Measurements from ENCODE around the gene INPP5A.

INPP5A gene

DNA sequence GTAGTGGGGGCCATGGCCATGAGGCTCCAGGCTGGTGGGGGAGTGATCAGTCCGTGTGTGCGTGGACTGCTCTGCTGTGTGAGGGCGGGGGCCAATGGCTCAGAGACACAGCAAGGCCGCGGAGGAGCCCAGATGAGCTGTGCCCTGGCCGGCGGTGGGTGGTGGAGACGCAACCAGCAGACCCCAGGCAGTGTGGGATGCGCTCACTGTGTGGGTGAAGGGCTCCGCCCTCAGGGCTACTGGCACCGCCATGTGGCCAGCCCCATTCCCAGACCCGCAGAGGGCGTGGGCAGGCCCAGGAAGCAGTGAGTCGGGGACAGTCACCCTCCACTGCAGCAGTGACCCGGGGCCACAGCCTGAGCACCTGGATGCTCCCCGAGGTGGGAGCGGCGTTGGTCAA lies 239.2 kb downstream of the INPP5A start:
- POLR2A ChIA-PET: no interaction called here
- DNase-seq (ENCODE audit: extremely low spot score): no peak
- CTCF ChIA-PET: no interaction called here
- TF ChIP-seq, protein P1, sequence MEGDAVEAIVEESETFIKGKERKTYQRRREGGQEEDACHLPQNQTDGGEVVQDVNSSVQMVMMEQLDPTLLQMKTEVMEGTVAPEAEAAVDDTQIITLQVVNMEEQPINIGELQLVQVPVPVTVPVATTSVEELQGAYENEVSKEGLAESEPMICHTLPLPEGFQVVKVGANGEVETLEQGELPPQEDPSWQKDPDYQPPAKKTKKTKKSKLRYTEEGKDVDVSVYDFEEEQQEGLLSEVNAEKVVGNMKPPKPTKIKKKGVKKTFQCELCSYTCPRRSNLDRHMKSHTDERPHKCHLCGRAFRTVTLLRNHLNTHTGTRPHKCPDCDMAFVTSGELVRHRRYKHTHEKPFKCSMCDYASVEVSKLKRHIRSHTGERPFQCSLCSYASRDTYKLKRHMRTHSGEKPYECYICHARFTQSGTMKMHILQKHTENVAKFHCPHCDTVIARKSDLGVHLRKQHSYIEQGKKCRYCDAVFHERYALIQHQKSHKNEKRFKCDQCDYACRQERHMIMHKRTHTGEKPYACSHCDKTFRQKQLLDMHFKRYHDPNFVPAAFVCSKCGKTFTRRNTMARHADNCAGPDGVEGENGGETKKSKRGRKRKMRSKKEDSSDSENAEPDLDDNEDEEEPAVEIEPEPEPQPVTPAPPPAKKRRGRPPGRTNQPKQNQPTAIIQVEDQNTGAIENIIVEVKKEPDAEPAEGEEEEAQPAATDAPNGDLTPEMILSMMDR (IDR thresholded peaks at IDR 0.05; ENCODE audit: control extremely low read depth, extremely low read depth, low read depth, missing control alignments): no peak

DNA sequence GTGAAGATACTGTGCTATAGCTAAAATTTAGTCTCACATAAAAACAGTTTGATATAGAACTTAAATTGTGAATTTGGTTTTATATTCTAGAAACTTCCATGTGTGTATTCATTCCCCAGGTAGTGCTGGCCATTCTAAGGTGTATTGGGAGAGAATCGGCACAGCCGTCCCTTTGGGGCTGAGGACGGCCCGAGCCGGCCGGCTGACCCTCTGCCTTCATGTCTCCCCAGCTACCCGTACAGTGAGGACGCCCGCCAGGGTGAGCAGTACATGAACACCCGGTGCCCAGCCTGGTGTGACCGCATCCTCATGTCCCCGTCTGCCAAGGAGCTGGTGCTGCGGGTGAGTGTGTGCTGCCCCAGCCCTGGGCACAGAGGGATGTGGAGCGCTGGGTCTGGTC lies 239.9 kb downstream of the INPP5A start:
- TF ChIP-seq, protein P1 (IDR thresholded peaks at IDR 0.05; ENCODE audit: control extremely low read depth, extremely low read depth, low read depth, missing control alignments): no peak
- DNase-seq (ENCODE audit: extremely low spot score): no peak
- ChIA-PET CTCF (no interaction called here), POLR2A (no interaction called here)

DNA sequence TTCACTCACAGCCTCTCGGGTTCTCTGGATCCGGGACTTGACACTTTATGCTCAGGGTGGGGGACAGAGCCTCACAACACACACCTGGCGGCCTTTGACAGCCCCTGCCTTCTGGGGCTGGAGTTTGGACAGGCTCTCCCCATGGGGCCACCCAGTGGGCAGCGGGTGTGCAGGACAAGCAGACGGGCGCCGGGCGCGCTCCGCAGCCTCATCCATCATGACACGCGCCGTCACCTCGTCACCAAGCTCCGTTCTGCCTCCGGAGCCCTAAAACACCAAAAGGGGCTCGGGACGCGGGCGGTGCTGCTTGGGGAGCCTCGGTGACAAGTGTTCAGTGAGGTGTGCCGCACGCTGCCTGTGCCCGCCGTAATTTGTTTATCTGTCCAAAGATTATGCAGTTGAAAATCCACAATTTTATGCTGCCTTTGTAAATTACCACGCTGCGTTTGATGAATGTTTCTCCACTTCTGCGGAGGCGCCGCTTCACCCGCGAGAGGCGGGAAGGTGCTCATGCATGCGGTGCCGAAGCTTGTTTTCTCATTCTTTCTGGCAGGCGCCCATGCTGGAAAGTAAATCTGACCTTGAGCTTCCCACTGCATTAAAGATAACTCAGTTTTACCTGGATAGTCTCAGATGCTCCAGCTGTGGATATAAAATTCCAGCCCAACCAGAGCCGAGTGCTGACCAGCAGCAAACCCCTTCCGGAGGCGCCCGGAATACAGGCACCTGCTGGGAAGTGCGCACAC lies 242.1 kb downstream of the INPP5A start:
- no peak for DNase-seq (ENCODE audit: extremely low spot score)
- CTCF ChIA-PET: interaction anchor here (1.7 kb wide), 1 partner anchor 125 kb away, joined by 4 read pairs; no protein-coding TSS in a partner anchor
- TF ChIP-seq, protein P1 (IDR thresholded peaks at IDR 0.05; ENCODE audit: control extremely low read depth, extremely low read depth, low read depth, missing control alignments): no peak
- POLR2A ChIA-PET: no interaction called here

DNA sequence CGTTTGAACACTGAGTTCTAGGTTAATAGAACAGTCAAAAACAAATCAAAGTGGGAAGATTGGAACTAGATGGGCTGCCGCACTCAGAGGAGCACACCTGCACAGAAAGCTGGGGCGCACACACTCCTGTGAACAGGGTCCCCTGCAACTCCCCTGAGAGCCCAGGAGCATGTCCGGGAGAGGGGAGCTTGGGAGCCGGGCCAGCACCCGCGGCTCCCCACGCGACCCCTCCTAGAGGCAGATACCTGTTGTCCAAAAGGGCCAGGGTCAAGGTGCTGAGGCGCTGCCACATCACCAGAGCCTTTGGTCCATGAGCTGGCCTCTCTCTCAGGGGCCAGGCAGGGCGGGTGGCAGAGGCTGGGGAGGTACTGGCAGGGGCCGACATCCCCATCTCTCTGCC lies 242.8 kb downstream of the INPP5A start:
- DNase-seq (ENCODE audit: extremely low spot score): no peak
- ChIA-PET POLR2A (no interaction called here), CTCF (interaction anchor here (1.7 kb wide), 1 partner anchor 126 kb away, joined by 4 read pairs; no protein-coding TSS in a partner anchor)
- TF ChIP-seq, protein P1 (IDR thresholded peaks at IDR 0.05; ENCODE audit: control extremely low read depth, extremely low read depth, low read depth, missing control alignments): no peak

DNA sequence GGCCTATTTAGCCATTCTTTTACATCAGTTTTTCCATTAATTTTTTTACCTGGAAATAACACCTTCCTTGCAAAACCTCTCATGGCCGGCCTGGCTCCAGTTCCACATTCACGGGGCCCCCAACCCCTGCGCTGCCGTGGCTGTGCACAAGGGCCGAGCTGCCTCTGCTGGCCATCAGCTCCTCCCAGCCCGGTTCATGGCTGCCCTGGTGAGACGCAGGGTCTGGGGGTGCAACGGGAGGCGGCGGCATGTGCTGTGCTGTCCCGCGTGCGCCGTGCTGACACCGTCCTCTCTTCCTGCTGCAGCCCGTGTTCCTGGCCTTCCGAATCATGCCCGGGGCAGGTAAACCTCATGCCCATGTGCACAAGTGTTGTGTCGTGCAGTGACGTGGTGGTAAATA lies 244.0 kb downstream of the INPP5A start:
- DNase-seq (ENCODE audit: extremely low spot score): no peak
- TF ChIP-seq, protein P1 (IDR thresholded peaks at IDR 0.05; ENCODE audit: control extremely low read depth, extremely low read depth, low read depth, missing control alignments): no peak
- POLR2A ChIA-PET: no interaction called here
- CTCF ChIA-PET: interaction anchor here (1.7 kb wide), 1 partner anchor 127 kb away, joined by 4 read pairs; no protein-coding TSS in a partner anchor

DNA sequence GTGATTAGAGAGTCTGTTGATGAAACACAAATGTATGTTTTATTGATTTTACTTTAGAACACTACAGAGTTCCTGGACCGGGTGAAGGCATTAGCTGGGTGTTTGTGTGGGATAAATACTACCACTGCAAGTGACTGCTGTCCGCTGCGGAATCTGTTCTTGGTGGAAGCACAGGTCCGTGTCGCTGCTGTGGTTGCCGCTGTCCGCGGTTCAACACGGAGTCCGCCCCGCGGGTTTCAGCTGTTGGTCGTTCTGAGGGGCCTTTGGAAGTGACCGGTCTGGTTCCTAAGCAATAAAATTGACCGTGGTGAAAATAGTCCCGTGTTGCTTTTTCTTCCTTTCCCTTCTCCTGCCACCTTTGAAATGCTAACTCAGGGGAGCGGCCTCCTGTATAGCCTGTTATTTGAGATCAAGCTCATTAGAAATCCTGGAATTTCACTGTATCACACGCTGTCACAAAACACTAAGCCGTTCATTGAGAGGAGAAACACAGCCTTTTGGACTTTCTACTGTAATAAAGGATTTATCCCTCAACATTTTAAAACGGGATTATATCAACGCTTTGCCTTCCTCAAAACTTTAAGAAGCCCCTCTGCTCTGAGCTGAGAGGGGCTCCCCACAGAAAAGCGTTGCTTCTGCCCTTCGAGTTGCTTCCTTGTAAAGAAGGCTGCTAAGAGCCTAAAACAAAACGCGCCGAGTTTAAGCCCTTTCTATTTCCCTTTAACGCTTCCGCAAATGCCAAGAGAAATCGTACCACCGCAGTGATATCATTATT lies 245.8 kb downstream of the INPP5A start:
- DNase-seq (ENCODE audit: extremely low spot score): no peak
- TF ChIP-seq, protein P1 (IDR thresholded peaks at IDR 0.05; ENCODE audit: control extremely low read depth, extremely low read depth, low read depth, missing control alignments): no peak
- ChIA-PET CTCF (interaction anchor here (0.7 kb wide), 1 partner anchor 10 kb away, joined by 3 read pairs; no protein-coding TSS in a partner anchor), POLR2A (no interaction called here)

Data from GM10248 (cell line).